ENCODE measurements around the gene LACTBL1.
"Not testable (repeated sequence)": the region's sequence is repeated elsewhere in the genome, so short reads cannot be mapped to it uniquely, and the experiment has no call there.

The LACTBL1 gene

GRCh38 chr1:22957066-22957465, 15.6 kb downstream of the LACTBL1 start:
- H3K27ac ChIP-seq (ENCODE audit: low read length) = no peak overlapping the region
- H3K4me3 ChIP-seq (ENCODE audit: low read depth in 1 of 2, low read length in 2 of 2) = no peak overlapping the region
- no peaks in the 10 kb centered on the region for H3K36me3 ChIP-seq (ENCODE audit: control insufficient read depth in 1 of 2, insufficient read depth in 2 of 2, low read length in 2 of 2)
- no peaks in the 10 kb centered on the region for H3K9me3 ChIP-seq (ENCODE audit: control insufficient read depth in 1 of 2, low read length in 2 of 2)
- peaks cover 1% of the 10 kb centered on the region for H3K27me3 ChIP-seq (ENCODE audit: low read depth, low read length)
- peaks cover 0 to 9% of the 10 kb centered on the region in 2 donors for H3K4me1 ChIP-seq (ENCODE audit: control insufficient read depth in 1 of 2, insufficient read depth in 2 of 2, low read length in 2 of 2)

- H3K4me3 ChIP-seq (ENCODE audit: low read depth in 1 of 2, low read length in 2 of 2) = no peak overlapping the region
- peaks cover 4% of the 10 kb centered on the region for H3K27me3 ChIP-seq (ENCODE audit: low read depth, low read length)
- peaks cover 0 to 9% of the 10 kb centered on the region in 2 donors for H3K4me1 ChIP-seq (ENCODE audit: control insufficient read depth in 1 of 2, insufficient read depth in 2 of 2, low read length in 2 of 2)
- no peak overlapping the region for H3K27ac ChIP-seq (ENCODE audit: low read length)
- H3K36me3 ChIP-seq (ENCODE audit: control insufficient read depth in 1 of 2, insufficient read depth in 2 of 2, low read length in 2 of 2) = no peaks in the 10 kb centered on the region
- H3K9me3 ChIP-seq (ENCODE audit: control insufficient read depth in 1 of 2, low read length in 2 of 2) = no peaks in the 10 kb centered on the region
Observed at GRCh38 chr1:22955146-22955545, 17.5 kb downstream of the LACTBL1 start.

GRCh38 chr1:22953740-22954141, 18.9 kb downstream of the LACTBL1 start:
- H3K9me3 ChIP-seq (ENCODE audit: control insufficient read depth in 1 of 2, low read length in 2 of 2) = no peaks in the 10 kb centered on the region
- no peak overlapping the region for H3K4me3 ChIP-seq (ENCODE audit: low read depth in 1 of 2, low read length in 2 of 2)
- no peak overlapping the region for H3K27ac ChIP-seq (ENCODE audit: low read length)
- H3K36me3 ChIP-seq (ENCODE audit: control insufficient read depth in 1 of 2, insufficient read depth in 2 of 2, low read length in 2 of 2) = no peaks in the 10 kb centered on the region
- peaks cover 4% of the 10 kb centered on the region for H3K27me3 ChIP-seq (ENCODE audit: low read depth, low read length)
- peaks cover 0 to 9% of the 10 kb centered on the region in 2 donors for H3K4me1 ChIP-seq (ENCODE audit: control insufficient read depth in 1 of 2, insufficient read depth in 2 of 2, low read length in 2 of 2)

GRCh38 chr1:22953057-22953739, 19.5 kb downstream of the LACTBL1 start:
- no peak overlapping the region for H3K27ac ChIP-seq (ENCODE audit: low read length)
- H3K4me3 ChIP-seq (ENCODE audit: low read depth in 1 of 2, low read length in 2 of 2) = peak overlapping the region in 1 of 2 donors; percentile 32
- H3K36me3 ChIP-seq (ENCODE audit: control insufficient read depth in 1 of 2, insufficient read depth in 2 of 2, low read length in 2 of 2) = no peaks in the 10 kb centered on the region
- H3K4me1 ChIP-seq (ENCODE audit: control insufficient read depth in 1 of 2, insufficient read depth in 2 of 2, low read length in 2 of 2) = peaks cover 0 to 9% of the 10 kb centered on the region in 2 donors
- H3K27me3 ChIP-seq (ENCODE audit: low read depth, low read length) = peaks cover 4% of the 10 kb centered on the region
- H3K9me3 ChIP-seq (ENCODE audit: control insufficient read depth in 1 of 2, low read length in 2 of 2) = no peaks in the 10 kb centered on the region

- H3K36me3 ChIP-seq (ENCODE audit: control insufficient read depth in 1 of 2, insufficient read depth in 2 of 2, low read length in 2 of 2) = no peaks in the 10 kb centered on the region
- H3K27me3 ChIP-seq (ENCODE audit: low read depth, low read length) = peaks cover 4% of the 10 kb centered on the region
- H3K27ac ChIP-seq (ENCODE audit: low read length) = no peak overlapping the region
- H3K9me3 ChIP-seq (ENCODE audit: control insufficient read depth in 1 of 2, low read length in 2 of 2) = no peaks in the 10 kb centered on the region
- peaks cover 0 to 9% of the 10 kb centered on the region in 2 donors for H3K4me1 ChIP-seq (ENCODE audit: control insufficient read depth in 1 of 2, insufficient read depth in 2 of 2, low read length in 2 of 2)
- no peak overlapping the region for H3K4me3 ChIP-seq (ENCODE audit: low read depth in 1 of 2, low read length in 2 of 2)
Observed at GRCh38 chr1:22952694-22953056, 20.0 kb downstream of the LACTBL1 start.

GRCh38 chr1:22951796-22952195, 20.9 kb downstream of the LACTBL1 start:
- peaks cover 4% of the 10 kb centered on the region for H3K27me3 ChIP-seq (ENCODE audit: low read depth, low read length)
- no peak overlapping the region for H3K4me3 ChIP-seq (ENCODE audit: low read depth in 1 of 2, low read length in 2 of 2)
- no peaks in the 10 kb centered on the region for H3K9me3 ChIP-seq (ENCODE audit: control insufficient read depth in 1 of 2, low read length in 2 of 2)
- H3K36me3 ChIP-seq (ENCODE audit: control insufficient read depth in 1 of 2, insufficient read depth in 2 of 2, low read length in 2 of 2) = no peaks in the 10 kb centered on the region
- peaks cover 0 to 9% of the 10 kb centered on the region in 2 donors for H3K4me1 ChIP-seq (ENCODE audit: control insufficient read depth in 1 of 2, insufficient read depth in 2 of 2, low read length in 2 of 2)
- H3K27ac ChIP-seq (ENCODE audit: low read length) = no peak overlapping the region

- Histone ChIP-seq H3K4me3 (ENCODE audit: low read depth in 1 of 2, low read length in 2 of 2) (no peak overlapping the region), H3K36me3 (ENCODE audit: control insufficient read depth in 1 of 2, insufficient read depth in 2 of 2, low read length in 2 of 2) (no peaks in the 10 kb centered on the region), H3K4me1 (ENCODE audit: control insufficient read depth in 1 of 2, insufficient read depth in 2 of 2, low read length in 2 of 2) (peaks cover 0 to 9% of the 10 kb centered on the region in 2 donors), H3K27me3 (ENCODE audit: low read depth, low read length) (peaks cover 4% of the 10 kb centered on the region), H3K9me3 (ENCODE audit: control insufficient read depth in 1 of 2, low read length in 2 of 2) (no peaks in the 10 kb centered on the region), H3K27ac (ENCODE audit: low read length) (no peak overlapping the region)
Observed at GRCh38 chr1:22949822-22950331, 22.8 kb downstream of the LACTBL1 start.

- H3K36me3 ChIP-seq (ENCODE audit: control insufficient read depth in 1 of 2, insufficient read depth in 2 of 2, low read length in 2 of 2); H3K27me3 ChIP-seq (ENCODE audit: low read depth, low read length): not testable (repeated sequence)
Observed at GRCh38 chr1:22945171-22945570, 27.5 kb downstream of the LACTBL1 start.

GRCh38 chr1:22944346-22945055, 28.2 kb downstream of the LACTBL1 start:
- Histone ChIP-seq H3K4me3 (ENCODE audit: low read depth in 1 of 2, low read length in 2 of 2) (no peak overlapping the region), H3K27ac (ENCODE audit: low read length) (no peak overlapping the region), H3K9me3 (ENCODE audit: control insufficient read depth in 1 of 2, low read length in 2 of 2) (peaks cover 6 to 13% of the 10 kb centered on the region in 2 donors), H3K4me1 (ENCODE audit: control insufficient read depth in 1 of 2, insufficient read depth in 2 of 2, low read length in 2 of 2) (no peaks in the 10 kb centered on the region), H3K36me3 (ENCODE audit: control insufficient read depth in 1 of 2, insufficient read depth in 2 of 2, low read length in 2 of 2) (no peaks in the 10 kb centered on the region), H3K27me3 (ENCODE audit: low read depth, low read length) (no peaks in the 10 kb centered on the region)

More at GRCh38 chr1:22945171-22945570, 27.5 kb downstream of the LACTBL1 start:
- H3K4me1 ChIP-seq (ENCODE audit: control insufficient read depth in 1 of 2, insufficient read depth in 2 of 2, low read length in 2 of 2); H3K27ac ChIP-seq (ENCODE audit: low read length); H3K4me3 ChIP-seq (ENCODE audit: low read depth in 1 of 2, low read length in 2 of 2): not testable (repeated sequence)
- peaks cover 4 to 13% of the 10 kb centered on the region in 2 donors for H3K9me3 ChIP-seq (ENCODE audit: control insufficient read depth in 1 of 2, low read length in 2 of 2)

GRCh38 chr1:22941257-22941656, 31.4 kb downstream of the LACTBL1 start:
- H3K9me3 ChIP-seq (ENCODE audit: control insufficient read depth in 1 of 2, low read length in 2 of 2) = peaks cover 6 to 13% of the 10 kb centered on the region in 2 donors
- H3K27ac ChIP-seq (ENCODE audit: low read length) = no peak overlapping the region
- H3K27me3 ChIP-seq (ENCODE audit: low read depth, low read length) = no peaks in the 10 kb centered on the region
- no peak overlapping the region for H3K4me3 ChIP-seq (ENCODE audit: low read depth in 1 of 2, low read length in 2 of 2)
- H3K36me3 ChIP-seq (ENCODE audit: control insufficient read depth in 1 of 2, insufficient read depth in 2 of 2, low read length in 2 of 2) = no peaks in the 10 kb centered on the region
- no peaks in the 10 kb centered on the region for H3K4me1 ChIP-seq (ENCODE audit: control insufficient read depth in 1 of 2, insufficient read depth in 2 of 2, low read length in 2 of 2)

- H3K27ac ChIP-seq (ENCODE audit: low read length) = no peak overlapping the region
- H3K27me3 ChIP-seq (ENCODE audit: low read depth, low read length) = no peaks in the 10 kb centered on the region
- no peak overlapping the region for H3K4me3 ChIP-seq (ENCODE audit: low read depth in 1 of 2, low read length in 2 of 2)
- no peaks in the 10 kb centered on the region for H3K36me3 ChIP-seq (ENCODE audit: control insufficient read depth in 1 of 2, insufficient read depth in 2 of 2, low read length in 2 of 2)
- peaks cover 6 to 12% of the 10 kb centered on the region in 2 donors for H3K9me3 ChIP-seq (ENCODE audit: control insufficient read depth in 1 of 2, low read length in 2 of 2)
- no peaks in the 10 kb centered on the region for H3K4me1 ChIP-seq (ENCODE audit: control insufficient read depth in 1 of 2, insufficient read depth in 2 of 2, low read length in 2 of 2)
Observed at GRCh38 chr1:22936681-22937080, 36.0 kb downstream of the LACTBL1 start.

All from muscle layer of duodenum (tissue), 2 donors.